PC-9 (cell line): ENCODE data around the gene TRIM27. TPM values are rescaled to one million over a fixed set of nuclear protein-coding genes. Genes with fewer than 3 reads are reported as not detected.
"Not testable (repeated sequence)": the region's sequence is repeated elsewhere in the genome, so short reads cannot be mapped to it uniquely, and the experiment has no call there.

Experiments
- BruUV-seq: library from RNA; stranded (reverse); fragments of 400-500 nt; replicated peaks from 2 replicates; lab custom pipeline; 2021; lab: Mats Ljungman, UMichigan
- CTCF ChIA-PET: fragments of 300-600 bp; sonication (Branson Sonifier 250); formaldehyde crosslinking; loops from one replicate; lab custom pipeline; 2022; ENCODE audit warnings: antibody characterized with exemption; lab: Charles Lee
- POLR2A ChIA-PET: fragments of 300-600 bp; sonication (Branson Sonifier 250); formaldehyde crosslinking; loops from one replicate; lab custom pipeline; 2022; ENCODE audit warnings: antibody characterized with exemption; ENCODE audit not compliant: unreplicated experiment; lab: Charles Lee
- DNase-seq, 2 experiments: peaks; one replicate each; pipeline versions ENCODE4 v3.0.0 to v3.0.0-alpha.2; 2015 to 2022; ENCODE audit warnings: mixed read lengths in 1 of 2
- H2AFZ ChIP-seq: fragments of 200-600 bp; sonication (generic); 2 replicates; pipeline ENCODE4 v1.8.1; 2017; ENCODE audit warnings: antibody characterized with exemption
- H3F3A ChIP-seq: fragments of 200-600 bp; sonication (generic); 2 replicates; pipeline ENCODE4 v1.8.1; 2017; ENCODE audit warnings: antibody characterized with exemption, mild to moderate bottlenecking, low read depth; ENCODE audit not compliant: insufficient read depth
- H3K27ac ChIP-seq: fragments of 200-600 bp; sonication (generic); 2 replicates; pipeline ENCODE4 v1.6.1; 2016; ENCODE audit warnings: mixed run types
- H3K27me3 ChIP-seq: fragments of 200-600 bp; sonication (generic); 2 replicates; pipeline ENCODE4 v1.6.1; 2016; ENCODE audit warnings: low read depth, mixed run types; ENCODE audit not compliant: insufficient read depth
- H3K36me3 ChIP-seq: fragments of 200-600 bp; sonication (generic); 2 replicates; pipeline ENCODE4 v1.6.1; 2016; ENCODE audit warnings: low read depth, mixed run types
- H3K4me1 ChIP-seq: fragments of 200-600 bp; sonication (generic); replicated peaks from 2 replicates; pipeline ENCODE4 v1.6.1; 2016; ENCODE audit warnings: mixed run types; ENCODE audit not compliant: insufficient read depth
- H3K4me2 ChIP-seq: fragments of 200-600 bp; sonication (generic); 2 replicates; pipeline ENCODE4 v1.6.1; 2017; ENCODE audit warnings: mixed run types
- H3K4me3 ChIP-seq: fragments of 200-600 bp; sonication (generic); 2 replicates; pipeline ENCODE4 v1.6.1; 2016; ENCODE audit warnings: mixed run types
- H3K79me2 ChIP-seq: fragments of 200-600 bp; sonication (generic); 2 replicates; pipeline ENCODE4 v1.6.1; 2017; ENCODE audit warnings: low read depth, mixed run types
- H3K9me2 ChIP-seq: fragments of 200-600 bp; sonication (generic); 2 replicates; pipeline ENCODE4 v1.8.1; 2017; ENCODE audit warnings: mild to moderate bottlenecking; ENCODE audit not compliant: insufficient read depth
- H3K9me3 ChIP-seq: fragments of 200-600 bp; sonication (generic); 2 replicates; pipeline ENCODE4 v1.8.1; 2016; ENCODE audit warnings: low read depth; ENCODE audit not compliant: insufficient read depth
- H4K20me1 ChIP-seq: fragments of 200-600 bp; sonication (generic); 2 replicates; pipeline ENCODE4 v1.8.1; 2017; ENCODE audit not compliant: insufficient read depth
- EZH2 ChIP-seq: fragments of 200-600 bp; sonication (generic); IDR thresholded peaks from 2 replicates; pipeline ENCODE4 v1.8.0; 2017; ENCODE audit warnings: antibody characterized with exemption, low read depth
- intact Hi-C: fragments of 100-400 bp; cut with micrococcal nuclease; formaldehyde crosslinking; loops from one replicate; pipeline ENCODE4 v1.10.0; 2022; ENCODE audit not compliant: unreplicated experiment
- total RNA-seq: library from RNA; stranded (reverse); gene quantifications from 2 replicates; pipeline ENCODE4 v1.2.3, GENCODE V29; 2021
- TF ChIP-seq, protein P1 (sequence below): fragments of 200-600 bp; sonication (generic); conservative IDR thresholded peaks from 2 replicates; pipeline ENCODE4 v1.6.1; 2017; ENCODE audit warnings: mixed run types, antibody characterized with exemption, mild to moderate bottlenecking, moderate library complexity

TRIM27 gene
- total RNA-seq, 1 experiment from 2014 or later: 86.2 TPM

DNA sequence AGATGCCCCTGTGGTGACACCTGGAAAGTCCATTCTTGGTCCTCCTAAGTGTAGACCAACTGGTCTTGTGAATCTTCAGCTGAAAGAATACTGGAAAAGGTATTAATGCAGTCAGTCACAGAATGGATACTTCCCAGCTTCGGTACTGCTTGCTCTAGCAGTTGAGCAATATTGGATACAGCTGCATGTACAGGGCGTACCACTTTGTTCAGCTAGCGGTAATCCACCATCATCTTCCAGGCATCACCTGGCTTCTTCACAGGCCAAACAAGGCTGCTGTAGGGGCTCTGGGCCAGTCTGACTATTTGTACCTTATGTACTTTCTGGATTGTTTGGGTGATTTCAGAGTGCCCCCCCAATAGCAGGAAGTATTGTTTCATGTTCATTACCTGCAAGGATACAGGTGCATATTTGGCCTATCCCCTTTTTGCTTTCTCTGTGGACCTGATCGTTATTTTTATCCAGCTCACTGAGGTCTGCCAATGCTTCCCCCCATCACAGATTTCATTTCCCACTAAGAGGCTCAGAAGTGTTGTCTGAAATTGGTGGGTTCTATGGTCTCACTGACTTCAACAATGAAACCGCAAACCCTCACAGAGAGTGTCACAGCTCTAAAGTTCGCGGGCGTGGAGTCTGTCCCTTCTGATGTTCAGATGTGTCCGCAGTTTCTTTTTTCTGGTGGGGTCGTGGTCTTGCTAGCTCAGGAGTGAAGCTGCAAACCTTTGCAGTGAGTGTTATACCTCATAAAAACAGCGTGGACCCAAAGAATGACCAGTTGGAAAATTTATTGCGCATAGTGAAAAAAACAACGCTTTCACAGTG is 52.2 kb downstream of the TRIM27 start:
- Histone ChIP-seq H3K4me2 (no peak overlapping the region), H3K9me3 (no peaks in the 10 kb centered on the region), H3K36me3 (no peaks in the 10 kb centered on the region), H3K9me2 (no peaks in the 10 kb centered on the region), H3K27me3 (no peaks in the 10 kb centered on the region), H3K4me3 (no peak overlapping the region), H3F3A (no peaks in the 10 kb centered on the region), H3K27ac (no peak overlapping the region), H3K4me1 (no peaks in the 10 kb centered on the region), H3K79me2 (no peaks in the 10 kb centered on the region), H4K20me1 (no peaks in the 10 kb centered on the region), H2AFZ (no peak overlapping the region)
- ChIA-PET CTCF (no interaction called here), POLR2A (no interaction called here)
- BruUV-seq: no TSS peak
- TF ChIP-seq, protein P1, sequence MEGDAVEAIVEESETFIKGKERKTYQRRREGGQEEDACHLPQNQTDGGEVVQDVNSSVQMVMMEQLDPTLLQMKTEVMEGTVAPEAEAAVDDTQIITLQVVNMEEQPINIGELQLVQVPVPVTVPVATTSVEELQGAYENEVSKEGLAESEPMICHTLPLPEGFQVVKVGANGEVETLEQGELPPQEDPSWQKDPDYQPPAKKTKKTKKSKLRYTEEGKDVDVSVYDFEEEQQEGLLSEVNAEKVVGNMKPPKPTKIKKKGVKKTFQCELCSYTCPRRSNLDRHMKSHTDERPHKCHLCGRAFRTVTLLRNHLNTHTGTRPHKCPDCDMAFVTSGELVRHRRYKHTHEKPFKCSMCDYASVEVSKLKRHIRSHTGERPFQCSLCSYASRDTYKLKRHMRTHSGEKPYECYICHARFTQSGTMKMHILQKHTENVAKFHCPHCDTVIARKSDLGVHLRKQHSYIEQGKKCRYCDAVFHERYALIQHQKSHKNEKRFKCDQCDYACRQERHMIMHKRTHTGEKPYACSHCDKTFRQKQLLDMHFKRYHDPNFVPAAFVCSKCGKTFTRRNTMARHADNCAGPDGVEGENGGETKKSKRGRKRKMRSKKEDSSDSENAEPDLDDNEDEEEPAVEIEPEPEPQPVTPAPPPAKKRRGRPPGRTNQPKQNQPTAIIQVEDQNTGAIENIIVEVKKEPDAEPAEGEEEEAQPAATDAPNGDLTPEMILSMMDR: no peak
- TF ChIP-seq EZH2: no peak
- DNase-seq: no peak
- intact Hi-C loops: no loop called here

- no peaks in the 10 kb centered on the region for H3K9me3 ChIP-seq
These were observed 54.9 kb downstream of the TRIM27 start for GRCh38 chr6:28868873-28869272.

GRCh38 chr6:28867086-28867409 is 56.7 kb downstream of the TRIM27 start:
- Histone ChIP-seq H3K4me3 (no peak overlapping the region), H3K9me2 (no peaks in the 10 kb centered on the region), H3K27ac (no peak overlapping the region), H3K4me1 (peaks cover 12% of the 10 kb centered on the region), H3K27me3 (no peaks in the 10 kb centered on the region), H3K79me2 (no peaks in the 10 kb centered on the region), H2AFZ (no peak overlapping the region), H3K9me3 (no peaks in the 10 kb centered on the region), H3F3A (peaks cover 18% of the 10 kb centered on the region), H3K36me3 (no peaks in the 10 kb centered on the region), H3K4me2 (no peak overlapping the region), H4K20me1 (no peaks in the 10 kb centered on the region)
- no peak for DNase-seq
- TF ChIP-seq, protein P1: no peak
- TF ChIP-seq EZH2: no peak
- TSS peak; percentile 19 for BruUV-seq
- intact Hi-C loops: loop anchor here (10.0 kb wide), 1 partner anchor 118 kb away; no protein-coding TSS in a partner anchor
- ChIA-PET POLR2A (no interaction called here), CTCF (interaction anchor here (1.1 kb wide), 1 partner anchor 28 kb away, joined by 4 read pairs; no protein-coding TSS in a partner anchor)

More at GRCh38 chr6:28868873-28869272, 54.9 kb downstream of the TRIM27 start:
- Histone ChIP-seq H3F3A (peaks cover 15% of the 10 kb centered on the region), H3K9me2 (no peaks in the 10 kb centered on the region), H3K4me2 (no peak overlapping the region), H3K27ac (no peak overlapping the region), H3K27me3 (no peaks in the 10 kb centered on the region), H3K4me3 (no peak overlapping the region), H4K20me1 (no peaks in the 10 kb centered on the region), H3K79me2 (no peaks in the 10 kb centered on the region), H3K36me3 (no peaks in the 10 kb centered on the region), H2AFZ (no peak overlapping the region), H3K4me1 (peaks cover 12% of the 10 kb centered on the region)
- no peak for DNase-seq
- ChIA-PET CTCF (no interaction called here), POLR2A (no interaction called here)
- BruUV-seq: no TSS peak
- intact Hi-C loops: loop anchor here (10.0 kb wide), 1 partner anchor 116 kb away; no protein-coding TSS in a partner anchor
- TF ChIP-seq, protein P1: no peak
- no peak for TF ChIP-seq EZH2

GRCh38 chr6:28866205-28867085 is 57.3 kb downstream of the TRIM27 start:
- CTCF ChIA-PET: interaction anchor here (0.6 to 1.1 kb wide), 3 partner anchors 29 to 515 kb away, joined by 3 to 5 read pairs (median 4); no protein-coding TSS in a partner anchor
- Histone ChIP-seq H3F3A (peaks cover 18% of the 10 kb centered on the region), H3K4me1 (peaks cover 12% of the 10 kb centered on the region)
- not testable (repeated sequence) for H3K9me3 ChIP-seq, H3K27ac ChIP-seq, H3K36me3 ChIP-seq, H3K4me3 ChIP-seq, H3K9me2 ChIP-seq, H3K27me3 ChIP-seq, H3K79me2 ChIP-seq, H3K4me2 ChIP-seq, BruUV-seq, H4K20me1 ChIP-seq, H2AFZ ChIP-seq
- POLR2A ChIA-PET: interaction anchor here (0.6 kb wide), 1 partner anchor 45 kb away, joined by 5 read pairs; no protein-coding TSS in a partner anchor
- DNase-seq: peak in 1 of 2 experiments; percentile 65
- intact Hi-C loops: loop anchor here (10.0 kb wide), 1 partner anchor 118 kb away; no protein-coding TSS in a partner anchor
